ENCODE results near the gene CFAP157.

CFAP157 gene

GRCh38 chr9:127715470-127716337 lies 8.9 kb downstream of the CFAP157 start, which contains the start of the genes PTRH1 and TTC16:
Gene PTRH1 (minus strand): TSS chr9:127715663. CDS start chr9:127715639, 24 bp downstream.
Gene TTC16 (plus strand): TSS chr9:127716079. CDS start chr9:127716146, 67 bp downstream.
- DNase-seq (ENCODE audit: low read depth, low spot score), result peak; percentile 98

- no peak for DNase-seq (ENCODE audit: low read depth, low spot score)
Observed at GRCh38 chr9:127716412-127716811, 9.6 kb downstream of the CFAP157 start.

- no peak for DNase-seq (ENCODE audit: low read depth, low spot score)
Observed at GRCh38 chr9:127717766-127718165, 11.0 kb downstream of the CFAP157 start.

GRCh38 chr9:127720031-127720864 lies 13.5 kb downstream of the CFAP157 start:
- DNase-seq (ENCODE audit: low read depth, low spot score), result no peak

GRCh38 chr9:127720865-127721227 lies 14.1 kb downstream of the CFAP157 start:
- no peak for DNase-seq (ENCODE audit: low read depth, low spot score)

GRCh38 chr9:127721391-127721821 lies 14.6 kb downstream of the CFAP157 start:
- no peak for DNase-seq (ENCODE audit: low read depth, low spot score)

GRCh38 chr9:127722055-127722745 lies 15.4 kb downstream of the CFAP157 start:
- no peak for DNase-seq (ENCODE audit: low read depth, low spot score)

- no peak for DNase-seq (ENCODE audit: low read depth, low spot score)
Observed at GRCh38 chr9:127723013-127723412, 16.2 kb downstream of the CFAP157 start.

- DNase-seq (ENCODE audit: low read depth, low spot score), result no peak
Observed at GRCh38 chr9:127723444-127723843, 16.7 kb downstream of the CFAP157 start.

- DNase-seq (ENCODE audit: low read depth, low spot score), result no peak
Observed at GRCh38 chr9:127724012-127724411, 17.2 kb downstream of the CFAP157 start.

GRCh38 chr9:127726871-127727270 lies 20.1 kb downstream of the CFAP157 start:
- no peak for DNase-seq (ENCODE audit: low read depth, low spot score)

GRCh38 chr9:127728808-127729207 lies 22.0 kb downstream of the CFAP157 start:
- no peak for DNase-seq (ENCODE audit: low read depth, low spot score)

GRCh38 chr9:127729522-127730256 lies 22.9 kb downstream of the CFAP157 start:
- DNase-seq (ENCODE audit: low read depth, low spot score), result peak; percentile 29

GRCh38 chr9:127730262-127730661 lies 23.5 kb downstream of the CFAP157 start:
- no peak for DNase-seq (ENCODE audit: low read depth, low spot score)

GRCh38 chr9:127730799-127731410 lies 24.1 kb downstream of the CFAP157 start:
- no peak for DNase-seq (ENCODE audit: low read depth, low spot score)

- no peak for DNase-seq (ENCODE audit: low read depth, low spot score)
Observed at GRCh38 chr9:127731938-127732337, 25.1 kb downstream of the CFAP157 start.

- DNase-seq (ENCODE audit: low read depth, low spot score), result no peak
Observed at GRCh38 chr9:127732444-127732843, 25.7 kb downstream of the CFAP157 start.

GRCh38 chr9:127733614-127734013 lies 26.8 kb downstream of the CFAP157 start:
- no peak for DNase-seq (ENCODE audit: low read depth, low spot score)

- DNase-seq (ENCODE audit: low read depth, low spot score), result no peak
Observed at GRCh38 chr9:127734247-127734746, 27.5 kb downstream of the CFAP157 start.

GRCh38 chr9:127734747-127735529 lies 28.1 kb downstream of the CFAP157 start, which contains the start of gene TOR2A:
Gene TOR2A (minus strand): TSS chr9:127735294. CDS start chr9:127735270, 24 bp downstream.
- DNase-seq (ENCODE audit: low read depth, low spot score), result peak; percentile 99
